Progenitor cell of endocrine pancreas (in vitro differentiated cells): ENCODE data around the gene EXOG. TPM values are rescaled to one million over a fixed set of nuclear protein-coding genes. Genes with fewer than 3 reads are reported as not detected.

Experiments
- DNase-seq: peaks from one replicate; pipeline ENCODE4 v3.0.0; 2021; ENCODE audit warnings: low spot score; ENCODE audit not compliant: unreplicated experiment
- H3K27ac Mint-ChIP-seq: 2 replicates; pipeline ENCODE4 v1.8.0; 2021; ENCODE audit warnings: mild to moderate bottlenecking, moderate library complexity, mixed read lengths
- H3K27me3 Mint-ChIP-seq: 2 replicates; pipeline ENCODE4 v1.8.0; 2021; ENCODE audit warnings: mixed read lengths
- H3K36me3 Mint-ChIP-seq: 2 replicates; pipeline ENCODE4 v1.8.0; 2022; ENCODE audit warnings: mixed read lengths; ENCODE audit not compliant: insufficient read depth
- H3K4me1 Mint-ChIP-seq: 2 replicates; pipeline ENCODE4 v1.8.0; 2021; ENCODE audit warnings: low read depth, mixed read lengths
- H3K4me3 Mint-ChIP-seq: 2 replicates; pipeline ENCODE4 v1.8.0; 2021; ENCODE audit warnings: low read depth, mild to moderate bottlenecking, moderate library complexity, mixed read lengths
- H3K9me3 Mint-ChIP-seq: 2 replicates; pipeline ENCODE4 v1.8.0; 2021; ENCODE audit warnings: low read depth, mixed read lengths
- CTCF ChIP-seq: fragments of 200-600 bp; sonication (generic); IDR thresholded peaks from one replicate; pipeline ENCODE4 v1.5.0; 2021; ENCODE audit warnings: antibody characterized with exemption, mild to moderate bottlenecking; ENCODE audit not compliant: unreplicated experiment
- total RNA-seq: library from RNA; stranded (reverse); gene quantifications from 2 replicates; pipeline ENCODE4 v1.2.1, GENCODE V29; 2021

The EXOG gene
- total RNA-seq, 1 donor from 2014 or later, result 15.2 TPM

DNA sequence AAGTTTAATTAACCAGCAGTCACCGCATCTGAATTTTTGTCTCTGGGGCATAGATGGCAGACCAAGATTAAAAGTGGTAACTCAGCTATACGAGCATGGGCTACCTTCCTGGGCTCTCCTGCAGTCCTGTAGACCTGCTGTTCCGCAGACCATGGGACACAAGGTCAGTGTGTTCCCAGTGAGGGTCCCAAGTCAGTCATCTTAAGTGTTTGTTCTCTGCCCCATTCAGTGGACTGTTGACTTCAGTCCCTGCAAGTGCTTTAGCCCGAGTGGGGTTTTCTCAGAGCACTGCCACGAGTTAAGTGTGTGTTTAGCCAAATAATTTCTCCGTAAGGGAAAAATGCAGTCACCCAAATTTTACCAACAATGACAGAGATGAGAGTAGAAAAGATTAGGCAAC, 4.9 kb upstream of the EXOG start:
- no peaks in the 10 kb centered on the region for H3K36me3 Mint-ChIP-seq
- no peak for DNase-seq
- H3K4me3 Mint-ChIP-seq, result no peak overlapping the region
- no peaks in the 10 kb centered on the region for H3K9me3 Mint-ChIP-seq
- H3K27ac Mint-ChIP-seq, result no peak overlapping the region
- no peak for TF ChIP-seq CTCF
- H3K4me1 Mint-ChIP-seq, result no peaks in the 10 kb centered on the region
- H3K27me3 Mint-ChIP-seq, result no peaks in the 10 kb centered on the region

- Mint-ChIP-seq H3K4me1 (peaks cover 4% of the 10 kb centered on the region), H3K27me3 (no peaks in the 10 kb centered on the region), H3K4me3 (no peak overlapping the region), H3K27ac (peak overlapping the region; percentile 45), H3K36me3 (no peaks in the 10 kb centered on the region), H3K9me3 (no peaks in the 10 kb centered on the region)
- no peak for DNase-seq
- TF ChIP-seq CTCF, result no peak
Observed at GRCh38 chr3:38493031-38493430, 3.1 kb upstream of the EXOG start.

GRCh38 chr3:38497031-38497430, 891 bp downstream of the EXOG start:
- no peak overlapping the region for H3K27ac Mint-ChIP-seq
- H3K9me3 Mint-ChIP-seq, result no peaks in the 10 kb centered on the region
- H3K27me3 Mint-ChIP-seq, result no peaks in the 10 kb centered on the region
- peaks cover 4% of the 10 kb centered on the region for H3K4me1 Mint-ChIP-seq
- peak overlapping the region; percentile 87 for H3K4me3 Mint-ChIP-seq
- H3K36me3 Mint-ChIP-seq, result peaks cover 2% of the 10 kb centered on the region
- no peak for DNase-seq
- no peak for TF ChIP-seq CTCF

DNA sequence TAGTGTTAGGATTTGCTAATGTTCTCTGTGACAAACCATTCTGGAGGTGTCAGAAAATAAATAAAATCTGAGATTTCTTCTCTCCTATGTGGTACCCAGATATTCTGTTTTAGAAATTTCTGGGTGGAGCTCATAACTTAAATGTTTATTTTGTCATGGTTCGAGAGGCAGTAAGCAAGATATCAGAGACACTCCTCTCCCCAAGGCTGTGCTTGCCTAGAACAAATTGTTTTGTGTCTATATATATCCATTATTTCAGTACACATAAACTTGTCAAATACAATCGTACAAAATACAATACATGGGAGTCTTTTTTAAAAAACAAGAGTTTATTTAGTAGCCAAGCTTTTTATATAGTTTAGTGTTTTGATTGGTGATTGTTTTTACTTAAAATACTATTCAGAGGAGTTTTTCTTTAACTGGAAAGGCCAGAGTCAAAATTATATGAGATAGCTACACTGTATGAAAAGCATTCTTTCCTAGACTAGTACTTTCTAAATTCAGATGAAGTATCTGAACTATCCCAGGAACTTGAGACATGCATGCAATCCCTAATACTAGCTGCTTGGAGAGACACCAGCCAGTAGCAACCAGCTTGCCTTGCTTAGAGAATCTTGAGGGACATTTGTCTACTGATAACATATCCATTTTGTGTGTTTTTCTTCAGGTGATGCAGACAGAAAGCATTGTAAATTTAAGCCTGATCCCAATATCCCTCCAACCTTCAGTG, 4.7 kb downstream of the EXOG start:
- H3K27ac Mint-ChIP-seq, result no peak overlapping the region
- no peak overlapping the region for H3K4me3 Mint-ChIP-seq
- H3K36me3 Mint-ChIP-seq, result peaks cover 6% of the 10 kb centered on the region
- TF ChIP-seq CTCF, result no peak
- no peaks in the 10 kb centered on the region for H3K9me3 Mint-ChIP-seq
- H3K4me1 Mint-ChIP-seq, result peaks cover 4% of the 10 kb centered on the region
- DNase-seq, result no peak
- H3K27me3 Mint-ChIP-seq, result no peaks in the 10 kb centered on the region

DNA sequence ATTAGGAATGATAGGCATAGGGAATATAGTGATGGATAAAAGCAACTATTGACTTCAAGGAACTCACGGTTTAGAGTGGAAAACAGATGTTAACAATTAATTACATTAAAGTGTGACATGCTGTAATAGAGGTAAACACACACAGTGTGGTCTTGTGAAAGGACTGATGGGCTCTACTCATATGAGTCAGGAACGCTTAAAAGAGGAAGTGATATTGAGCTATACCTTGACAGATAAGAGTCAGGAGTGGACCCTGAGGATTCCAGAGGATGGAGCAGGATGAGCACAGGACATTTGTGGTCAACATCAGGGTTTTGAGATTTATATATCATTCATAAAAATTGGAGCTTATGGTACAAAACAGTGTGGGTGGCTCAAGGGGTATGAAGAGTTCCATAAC, 11.0 kb downstream of the EXOG start:
- Mint-ChIP-seq H3K4me1 (no peaks in the 10 kb centered on the region), H3K27me3 (no peaks in the 10 kb centered on the region), H3K4me3 (no peak overlapping the region), H3K36me3 (peaks cover 9% of the 10 kb centered on the region), H3K27ac (no peak overlapping the region), H3K9me3 (no peaks in the 10 kb centered on the region)
- no peak for DNase-seq
- TF ChIP-seq CTCF, result no peak
